NCI-H2171 (cell line): ENCODE results near the gene SLAMF8.

Source experiments
- DNase-seq: peaks from one replicate; lab custom pipeline; 2025; lab: John Stamatoyannopoulos, UW

Gene SLAMF8

DNA sequence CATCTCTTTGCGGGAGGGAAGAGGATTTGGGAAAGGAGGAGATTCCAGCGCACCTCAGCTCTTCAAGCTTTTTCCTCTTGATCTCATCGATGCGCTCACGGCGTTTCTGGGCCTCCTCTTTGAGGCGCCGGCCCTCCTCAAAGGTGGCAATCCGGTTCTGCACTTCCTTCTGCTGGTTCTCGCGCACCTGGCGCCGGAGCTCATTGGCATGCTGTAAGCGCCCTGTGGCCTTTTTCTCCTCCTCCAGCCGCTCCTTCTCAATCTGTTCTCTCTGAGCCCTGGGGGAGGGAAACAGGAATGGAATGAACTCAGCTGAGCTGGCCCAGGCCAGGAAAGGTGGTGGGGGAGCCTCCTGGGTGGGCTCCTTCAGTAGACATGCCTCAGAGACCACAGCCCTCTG is 46.2 kb downstream of the SLAMF8 start:
- no peak for DNase-seq

DNA sequence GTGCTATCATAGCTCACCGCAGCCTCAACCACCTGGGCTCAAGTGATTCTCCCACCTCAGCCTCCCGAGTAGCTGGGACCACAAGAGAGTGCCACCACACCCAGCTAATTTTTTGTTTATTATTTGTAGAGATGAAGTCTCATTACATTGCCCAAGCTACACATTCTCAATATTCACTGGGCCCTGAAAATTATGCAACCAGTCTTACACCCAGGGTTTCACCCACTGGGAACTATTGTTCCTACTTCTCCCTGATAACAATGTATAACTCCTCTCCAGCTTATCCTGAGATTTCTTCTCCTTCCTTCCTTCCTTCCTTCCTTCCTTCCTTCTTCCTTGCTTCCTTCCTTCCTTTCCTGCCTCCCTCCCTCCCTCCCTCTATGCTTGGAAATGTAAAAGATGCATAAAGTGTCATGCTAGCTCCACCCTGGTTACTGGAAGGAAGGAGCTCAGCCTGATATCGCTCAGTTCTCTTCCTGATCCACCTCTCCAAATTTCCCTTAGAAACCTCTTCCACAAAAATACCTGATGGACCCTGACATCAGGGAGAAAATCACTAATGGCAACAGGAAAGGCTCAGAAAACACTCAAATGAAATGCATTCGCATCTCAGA is 47.0 kb downstream of the SLAMF8 start:
- DNase-seq: no peak

DNA sequence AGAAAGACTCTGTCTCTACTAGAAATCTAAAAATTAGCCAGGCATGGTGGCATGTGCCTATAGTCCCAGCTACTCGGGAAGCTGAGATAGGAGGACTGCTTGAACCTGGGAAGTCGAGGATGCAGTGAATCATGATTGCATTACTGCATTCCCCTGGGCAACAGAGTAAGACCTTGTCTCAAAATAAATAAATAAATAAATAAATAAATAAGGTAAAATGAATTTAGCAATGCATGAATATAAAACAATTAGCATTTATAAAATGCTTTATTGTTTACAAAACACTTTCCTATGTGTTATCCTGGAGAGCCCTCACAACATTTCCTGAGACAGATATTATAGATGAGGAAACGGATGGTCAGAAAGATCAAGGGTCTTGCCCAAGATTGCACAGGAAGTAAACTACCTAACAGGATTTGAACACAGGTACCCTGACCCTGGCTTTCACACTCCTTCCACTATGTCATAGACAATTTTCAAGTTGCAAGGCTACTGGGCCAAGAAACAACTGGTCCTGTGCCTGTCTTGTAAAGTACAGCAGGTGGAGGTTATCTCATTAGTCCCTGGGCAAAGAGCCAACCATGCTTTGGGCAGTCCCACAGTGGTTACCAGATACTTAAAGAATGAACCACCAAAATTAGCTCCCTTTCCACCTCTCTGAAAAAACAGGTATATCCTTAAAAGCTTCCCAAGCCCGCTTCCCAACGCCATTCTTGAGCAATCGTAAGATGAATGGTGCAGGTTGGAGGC is 51.2 kb downstream of the SLAMF8 start:
- peak; percentile 41 for DNase-seq

DNA sequence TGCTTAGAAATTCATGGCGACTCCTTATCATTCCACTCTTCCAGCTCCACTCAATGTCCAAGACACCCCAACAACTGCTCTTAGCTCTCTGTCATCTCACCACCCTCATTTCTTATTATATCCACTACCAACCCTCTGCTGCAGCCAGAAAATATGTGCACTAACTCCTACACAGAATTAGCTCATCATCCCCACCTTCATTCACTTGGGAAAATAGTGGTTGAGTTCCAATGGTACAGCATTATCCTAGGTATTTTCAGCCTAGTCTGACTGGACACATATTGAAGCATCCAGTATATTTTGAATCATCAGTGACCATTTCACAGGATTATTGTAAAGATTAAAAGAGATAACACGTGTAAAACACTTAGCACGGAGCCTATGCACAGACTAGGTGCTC is 52.5 kb downstream of the SLAMF8 start:
- no peak for DNase-seq

DNA sequence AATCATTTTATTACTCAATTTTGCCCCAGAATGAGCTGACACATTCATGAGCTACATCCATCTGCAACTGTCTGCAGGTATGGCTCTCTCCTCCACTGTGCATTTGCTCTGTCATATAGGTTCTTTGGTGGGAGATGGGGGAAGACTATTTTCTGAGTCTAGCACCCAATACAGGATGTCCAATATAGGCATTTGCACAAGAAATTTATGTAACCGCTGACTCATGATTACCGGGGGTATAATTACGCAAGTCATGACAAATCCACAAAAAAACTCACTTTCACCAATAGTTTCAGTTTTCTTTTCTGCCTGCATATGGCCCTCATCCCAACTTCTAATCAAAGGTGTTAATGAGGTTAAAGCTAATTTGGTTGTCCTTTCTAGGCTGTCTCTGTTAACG is 53.3 kb downstream of the SLAMF8 start:
- no peak for DNase-seq

DNA sequence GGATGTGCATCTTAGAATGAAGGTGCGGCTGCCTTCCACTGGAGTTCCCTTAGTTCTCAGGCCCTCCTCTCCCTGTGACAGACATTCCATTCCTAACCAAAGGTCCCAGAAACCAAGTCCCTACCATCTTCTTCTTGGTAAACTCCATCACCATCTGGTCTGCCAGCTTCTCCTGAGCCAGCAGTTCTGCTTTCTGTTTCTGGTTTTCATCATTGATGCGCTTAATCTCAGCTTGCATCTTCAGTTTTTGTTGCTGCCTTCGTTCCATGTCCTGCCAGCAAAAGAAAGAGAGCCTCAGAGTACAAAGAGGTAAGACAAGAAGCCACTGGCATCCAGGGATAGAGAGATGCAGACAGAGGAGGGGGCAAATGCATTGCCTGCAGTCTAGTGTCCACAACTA is 53.8 kb downstream of the SLAMF8 start:
- DNase-seq: no peak

DNA sequence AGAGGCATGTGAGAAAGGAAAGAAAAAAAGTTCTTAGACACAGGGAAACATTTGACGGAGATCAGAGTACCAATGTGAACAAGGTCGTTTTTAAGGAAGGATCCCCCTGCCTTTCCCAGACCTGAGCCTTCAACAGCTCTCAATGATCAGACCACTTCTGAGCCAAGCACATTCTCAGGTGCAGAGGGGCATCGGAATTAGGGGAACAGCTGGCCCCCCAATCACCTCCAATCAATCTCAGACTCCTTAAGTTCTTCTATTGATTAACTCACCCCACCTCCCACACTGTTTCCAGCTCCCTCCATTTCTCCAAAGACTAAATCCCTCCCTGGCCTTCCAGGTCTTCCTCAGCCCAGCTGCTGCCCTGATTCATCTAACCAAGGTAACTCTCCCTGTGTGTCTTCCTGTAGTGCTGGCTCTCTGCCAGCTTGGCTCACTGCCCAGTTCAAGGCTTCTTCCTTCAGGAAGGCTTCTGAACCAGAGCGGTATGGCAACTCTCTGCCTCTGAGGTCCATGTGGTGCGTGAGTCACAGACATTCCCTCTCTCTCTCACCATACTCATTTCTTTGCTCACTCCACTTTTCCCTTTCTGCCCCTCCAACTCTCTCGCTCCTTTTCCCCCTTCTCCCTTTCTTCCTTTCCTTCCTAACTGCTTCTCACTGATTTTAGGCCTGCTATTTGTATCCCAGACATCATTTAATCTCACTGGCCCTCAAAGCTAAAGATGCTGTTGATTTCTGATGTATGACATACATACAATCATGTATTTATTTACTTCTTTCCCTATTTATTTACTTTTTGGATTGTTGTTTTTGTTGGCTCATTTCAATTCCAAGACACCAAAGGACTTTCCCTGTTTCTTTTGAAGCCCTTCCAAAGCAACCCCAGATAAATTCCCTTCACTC is 55.2 kb downstream of the SLAMF8 start:
- peak; percentile 77 for DNase-seq

DNA sequence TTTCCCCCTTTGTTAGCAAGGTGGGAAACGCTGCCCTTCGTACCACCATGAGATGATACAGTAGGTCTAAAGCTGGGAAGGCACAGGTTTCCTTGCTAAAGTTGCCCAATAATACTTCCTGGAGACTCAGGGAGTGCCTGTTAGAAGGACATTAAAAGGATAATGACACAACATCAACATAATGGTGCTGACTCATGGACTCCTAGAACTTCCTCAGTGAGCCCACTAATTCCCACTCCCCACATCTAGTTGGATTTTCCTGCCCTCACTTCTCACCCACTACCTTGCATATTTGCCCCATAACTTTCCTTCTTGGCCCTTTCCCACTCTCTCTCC is 55.8 kb downstream of the SLAMF8 start:
- no peak for DNase-seq

DNA sequence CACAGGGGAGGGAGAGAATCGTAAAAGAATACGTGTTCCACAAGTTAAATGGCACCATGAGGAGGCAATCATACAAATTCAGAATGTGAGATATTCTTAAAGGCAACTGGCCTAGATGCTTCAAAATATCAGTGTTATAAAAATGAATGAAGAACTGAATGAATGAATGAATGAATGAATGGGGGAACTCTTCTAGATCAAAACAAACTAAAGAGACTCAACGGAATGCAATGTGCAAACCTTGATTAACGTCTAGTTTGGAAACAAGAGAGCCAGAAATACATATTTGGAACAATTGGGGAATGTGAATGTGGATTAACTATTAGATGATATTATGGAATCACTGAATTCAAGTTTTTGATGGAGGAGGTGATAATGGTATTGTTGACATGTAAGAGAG is 56.5 kb downstream of the SLAMF8 start:
- no peak for DNase-seq

DNA sequence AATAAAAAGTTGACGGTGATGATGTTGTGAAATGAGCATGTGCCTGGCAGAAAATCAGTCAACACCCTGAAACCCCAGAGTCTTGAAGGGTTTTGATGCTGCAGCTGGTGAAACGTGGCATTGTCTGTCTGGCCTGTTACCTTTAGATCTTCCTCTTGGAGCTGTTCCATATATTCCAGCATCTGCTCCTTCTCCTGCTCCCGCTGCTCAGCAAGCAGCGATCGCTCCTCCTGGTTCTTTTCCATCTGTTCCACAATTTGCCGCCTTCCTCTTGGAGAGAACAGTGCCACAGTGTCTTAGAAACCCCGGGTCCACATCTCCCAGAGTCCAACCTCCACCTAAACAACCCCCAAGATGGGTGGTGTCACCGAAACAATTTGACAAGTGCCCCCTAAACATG is 57.6 kb downstream of the SLAMF8 start:
- peak; percentile 66 for DNase-seq
